K562 (cell line): ENCODE results near the gene COL15A1. TPM values are rescaled to one million over a fixed set of nuclear protein-coding genes. Genes with fewer than 3 reads are reported as not detected.

Experiments
- BMI1 ChIP-seq: fragments of 150-350 bp; IDR thresholded peaks from 2 replicates; pipeline ENCODE4 v1.6.1; 2014; ENCODE audit warnings: low read length
- CAMTA2 ChIP-seq: fragments of 250-450 bp; sonication (Bioruptor Pico); conservative IDR thresholded peaks from 2 replicates; pipeline ENCODE4 v1.5.1; 2022
- CBX2 ChIP-seq: fragments of 200-600 bp; sonication (generic); IDR thresholded peaks from one replicate; pipeline ENCODE4 v1.6.1; 2012; ENCODE audit warnings: mild to moderate bottlenecking, low read length, inconsistent platforms; ENCODE audit not compliant: insufficient read depth, poor library complexity, severe bottlenecking
- CEBPB ChIP-seq: fragments of 450-650 bp; IDR thresholded peaks from 2 replicates; pipeline ENCODE4 v1.6.1; 2016; ENCODE audit warnings: missing genetic modification characterization, missing compliant biosample characterization
- CGGBP1 ChIP-seq: fragments of 250-450 bp; sonication (Bioruptor Pico); IDR thresholded peaks from 2 replicates; pipeline ENCODE4 v1.9.0; 2021; ENCODE audit warnings: mild to moderate bottlenecking
- FIP1L1 ChIP-seq: fragments of 200-400 bp; formaldehyde crosslinking; IDR thresholded peaks from 2 replicates; pipeline ENCODE4 v1.6.1; 2018; ENCODE audit warnings: mild to moderate bottlenecking, low read depth, low read length; ENCODE audit not compliant: poor library complexity, severe bottlenecking
- FOXJ2 ChIP-seq: fragments of 200-800 bp; sonication (Bioruptor generic); IDR thresholded peaks from 2 replicates; pipeline ENCODE4 v1.6.1; 2016; ENCODE audit warnings: missing genetic modification characterization, missing compliant biosample characterization
- KDM4B ChIP-seq, 2 experiments: fragments of 450-650 bp in 1 of 2; sonication (generic) in 1 of 2; IDR thresholded peaks; 2 replicates each; pipeline ENCODE4 v1.6.1; 2016 to 2017; ENCODE audit warnings: borderline replicate concordance in 2 of 2, antibody characterized with exemption in 1 of 2, low read depth in 1 of 2, mild to moderate bottlenecking in 1 of 2
- SFPQ ChIP-seq: fragments of 200-400 bp; formaldehyde crosslinking; IDR thresholded peaks from 2 replicates; pipeline ENCODE4 v1.6.1; 2017; ENCODE audit warnings: mild to moderate bottlenecking, low read depth, low read length, moderate library complexity
- SLC30A9 ChIP-seq: fragments of 250-450 bp; sonication (Bioruptor Pico); IDR thresholded peaks from 2 replicates; pipeline ENCODE4 v1.8.0; 2022; ENCODE audit warnings: mild to moderate bottlenecking, moderate library complexity
- STAT5B ChIP-seq: fragments of 250-450 bp; sonication (Bioruptor Pico); IDR thresholded peaks from 2 replicates; pipeline ENCODE4 v1.8.0; 2021; ENCODE audit warnings: mild to moderate bottlenecking, inconsistent platforms
- TCF7 ChIP-seq: sonication (generic); IDR thresholded peaks from 2 replicates; pipeline ENCODE4 v1.6.1; 2016; ENCODE audit warnings: antibody characterized with exemption, borderline replicate concordance
- ZBTB33 ChIP-seq: sonication (generic); formaldehyde crosslinking; IDR thresholded peaks from 2 replicates; pipeline ENCODE4 v1.8.1; 2023; ENCODE audit warnings: mild to moderate bottlenecking, missing genetic modification reagents
- ZFX ChIP-seq: sonication (generic); formaldehyde crosslinking; IDR thresholded peaks from 2 replicates; pipeline ENCODE4 v1.8.0; 2022; ENCODE audit warnings: mild to moderate bottlenecking, missing genetic modification reagents, moderate library complexity
- ZNF75A ChIP-seq: fragments of 450-650 bp; formaldehyde crosslinking; IDR thresholded peaks from 2 replicates; pipeline ENCODE4 v1.4.0; 2020; ENCODE audit warnings: mild to moderate bottlenecking
- polyA plus RNA-seq, 8 experiments: library from polyadenylated mRNA; depleted of rRNA in 4 of 8; stranded (reverse) in 5 of 8; unstranded in 3 of 8; fragments of >200 nt; fragmentation: Nextera tagmentation in 2 of 8; fragmentation: Illumina TruSeq in 1 of 8; extraction: Ambion mirVana in 2 of 8; extraction: Trizol in 1 of 8; gene quantifications; 2 replicates each; pipeline versions ENCODE4 v1.2.1 to v1.2.3, GENCODE V29; 2011 to 2014; ENCODE audit warnings: inconsistent platforms in 1 of 8, missing spikeins in 1 of 8
- total RNA-seq, 7 experiments: library from RNA; depleted of rRNA in 6 of 7; stranded (reverse); fragments of >200 nt in 6 of 7; fragmentation: Illumina TruSeq in 2 of 7; extraction: Trizol in 2 of 7; gene quantifications; 2 replicates each; pipeline versions ENCODE4 v1.2.1 to v1.2.3, GENCODE V29; 2011 to 2021; ENCODE audit warnings: low replicate concordance in 1 of 7
- TF ChIP-seq, protein P1 (sequence below): fragments of 450-650 bp; IDR thresholded peaks from 2 replicates; pipeline ENCODE4 v1.6.1; 2018; ENCODE audit warnings: mild to moderate bottlenecking, low read depth; ENCODE audit not compliant: partially characterized antibody
- TF ChIP-seq, protein P2 (sequence below), 2 experiments: fragments of 450-650 bp in 1 of 2; sonication (generic) in 1 of 2; formaldehyde crosslinking in 1 of 2; IDR thresholded peaks in 1 of 2; conservative IDR thresholded peaks in 1 of 2; 2 replicates each; pipeline versions ENCODE4 v1.6.1 to v1.8.1; 2016 to 2023; ENCODE audit warnings: mild to moderate bottlenecking in 2 of 2, moderate library complexity in 2 of 2, inconsistent platforms in 1 of 2, missing genetic modification reagents in 1 of 2

Gene COL15A1
- total and polyA plus RNA-seq, 9 of the 15 experiments (the other 6 are each of a cell fraction or from before 2014, with no cell fraction given), result 0.46 to 5.1 (median 2.6) TPM

- TF ChIP-seq ZBTB33 (CRISPR knock-in tag) (no peak), TCF7 (no peak), SFPQ (no peak), BMI1 (no peak), CBX2 (no peak), ZFX (CRISPR knock-in tag) (no peak), KDM4B (IDR thresholded peaks at IDR 0.05; ENCODE audit: borderline replicate concordance in 2 of 2, low read depth in 1 of 2) (no peak), FOXJ2 (tag) (no peak), ZNF75A (CRISPR knock-in tag) (no peak), SLC30A9 (CRISPR knock-in tag) (no peak), STAT5B (CRISPR knock-in tag) (no peak), CAMTA2 (CRISPR knock-in tag) (no peak), CEBPB (peak; percentile 71), FIP1L1 (no peak), CGGBP1 (CRISPR knock-in tag) (no peak)
- TF ChIP-seq, protein P1, sequence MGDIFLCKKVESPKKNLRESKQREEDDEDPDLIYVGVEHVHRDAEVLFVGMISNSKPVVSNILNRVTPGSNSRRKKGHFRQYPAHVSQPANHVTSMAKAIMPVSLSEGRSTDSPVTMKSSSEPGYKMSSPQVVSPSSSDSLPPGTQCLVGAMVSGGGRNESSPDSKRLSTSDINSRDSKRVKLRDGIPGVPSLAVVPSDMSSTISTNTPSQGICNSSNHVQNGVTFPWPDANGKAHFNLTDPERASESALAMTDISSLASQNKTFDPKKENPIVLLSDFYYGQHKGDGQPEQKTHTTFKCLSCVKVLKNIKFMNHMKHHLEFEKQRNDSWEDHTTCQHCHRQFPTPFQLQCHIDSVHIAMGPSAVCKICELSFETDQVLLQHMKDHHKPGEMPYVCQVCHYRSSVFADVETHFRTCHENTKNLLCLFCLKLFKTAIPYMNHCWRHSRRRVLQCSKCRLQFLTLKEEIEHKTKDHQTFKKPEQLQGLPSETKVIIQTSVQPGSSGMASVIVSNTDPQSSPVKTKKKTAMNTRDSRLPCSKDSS, result no peak
- TF ChIP-seq, protein P2, sequence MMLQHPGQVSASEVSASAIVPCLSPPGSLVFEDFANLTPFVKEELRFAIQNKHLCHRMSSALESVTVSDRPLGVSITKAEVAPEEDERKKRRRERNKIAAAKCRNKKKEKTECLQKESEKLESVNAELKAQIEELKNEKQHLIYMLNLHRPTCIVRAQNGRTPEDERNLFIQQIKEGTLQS (IDR thresholded peaks at IDR 0.05), result peak; percentile 25; the same call in 1 of the 2 replicates
- TF ChIP-seq, protein P2 (CRISPR knock-in tag; conservative IDR thresholded peaks at IDR 0.05), result no peak
Measured at GRCh38 chr9:98931600-98932389, 11.9 kb upstream of the COL15A1 start (continued).
